Choroid plexus epithelial cell (primary cell): ENCODE results near the gene KYAT1.
"Not testable (repeated sequence)": the region's sequence is repeated elsewhere in the genome, so short reads cannot be mapped to it uniquely, and the experiment has no call there.

ENCODE experiments used
- DNase-seq: peaks from one replicate; pipeline ENCODE4 v3.0.0-alpha.2; 2010; ENCODE audit warnings: low read depth
- H3K4me3 ChIP-seq: 2 replicates; pipeline ENCODE4 v1.5.1; 2011; ENCODE audit warnings: low read depth, mild to moderate bottlenecking, control low read depth, low read length, moderate library complexity
- TF ChIP-seq, protein P1 (sequence below): conservative IDR thresholded peaks from 2 replicates; pipeline ENCODE4 v1.5.1; 2011; ENCODE audit warnings: low read depth, mild to moderate bottlenecking, control low read depth, inconsistent platforms, low read length, moderate library complexity

The KYAT1 gene

DNA sequence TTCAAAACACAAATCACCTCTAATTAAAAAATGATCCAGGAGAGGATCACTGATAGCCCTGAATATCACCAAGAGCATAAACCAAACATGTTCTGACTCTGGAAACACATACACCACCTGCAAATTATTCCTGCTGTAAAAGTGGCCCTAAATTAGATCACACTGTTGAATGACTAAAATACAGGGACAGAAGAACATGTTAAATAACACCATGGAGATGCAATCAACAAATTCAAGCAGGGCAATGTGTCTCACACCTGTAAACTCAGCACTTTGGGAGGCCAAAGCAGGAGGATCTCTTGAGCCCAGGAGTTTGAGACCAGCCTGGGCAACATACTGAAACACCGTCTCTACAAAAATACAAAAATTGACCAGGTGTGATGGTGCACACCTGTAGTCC, 33.9 kb downstream of the KYAT1 start:
- TF ChIP-seq, protein P1, sequence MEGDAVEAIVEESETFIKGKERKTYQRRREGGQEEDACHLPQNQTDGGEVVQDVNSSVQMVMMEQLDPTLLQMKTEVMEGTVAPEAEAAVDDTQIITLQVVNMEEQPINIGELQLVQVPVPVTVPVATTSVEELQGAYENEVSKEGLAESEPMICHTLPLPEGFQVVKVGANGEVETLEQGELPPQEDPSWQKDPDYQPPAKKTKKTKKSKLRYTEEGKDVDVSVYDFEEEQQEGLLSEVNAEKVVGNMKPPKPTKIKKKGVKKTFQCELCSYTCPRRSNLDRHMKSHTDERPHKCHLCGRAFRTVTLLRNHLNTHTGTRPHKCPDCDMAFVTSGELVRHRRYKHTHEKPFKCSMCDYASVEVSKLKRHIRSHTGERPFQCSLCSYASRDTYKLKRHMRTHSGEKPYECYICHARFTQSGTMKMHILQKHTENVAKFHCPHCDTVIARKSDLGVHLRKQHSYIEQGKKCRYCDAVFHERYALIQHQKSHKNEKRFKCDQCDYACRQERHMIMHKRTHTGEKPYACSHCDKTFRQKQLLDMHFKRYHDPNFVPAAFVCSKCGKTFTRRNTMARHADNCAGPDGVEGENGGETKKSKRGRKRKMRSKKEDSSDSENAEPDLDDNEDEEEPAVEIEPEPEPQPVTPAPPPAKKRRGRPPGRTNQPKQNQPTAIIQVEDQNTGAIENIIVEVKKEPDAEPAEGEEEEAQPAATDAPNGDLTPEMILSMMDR, result no peak
- no peak overlapping the region for H3K4me3 ChIP-seq
- DNase-seq, result no peak

DNA sequence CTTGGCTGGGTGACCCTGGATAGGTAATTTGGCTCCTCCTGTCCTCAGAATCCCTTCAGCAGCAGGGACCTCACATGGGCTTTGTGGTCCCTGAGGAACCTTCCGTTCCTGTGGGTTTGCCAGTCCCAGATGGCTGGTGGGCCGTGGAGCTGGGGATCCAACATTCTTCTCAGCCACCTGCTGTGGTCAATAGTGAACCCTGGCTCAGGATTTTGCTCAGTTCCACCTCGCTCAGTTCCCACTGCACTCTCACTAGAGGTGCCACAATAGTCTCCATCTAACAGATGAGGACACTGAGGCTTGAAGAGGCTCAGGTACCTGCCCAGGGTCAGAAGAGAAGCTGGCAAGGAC, 35.1 kb downstream of the KYAT1 start:
- H3K4me3 ChIP-seq, result no peak overlapping the region
- DNase-seq, result no peak
- TF ChIP-seq, protein P1, result no peak

DNA sequence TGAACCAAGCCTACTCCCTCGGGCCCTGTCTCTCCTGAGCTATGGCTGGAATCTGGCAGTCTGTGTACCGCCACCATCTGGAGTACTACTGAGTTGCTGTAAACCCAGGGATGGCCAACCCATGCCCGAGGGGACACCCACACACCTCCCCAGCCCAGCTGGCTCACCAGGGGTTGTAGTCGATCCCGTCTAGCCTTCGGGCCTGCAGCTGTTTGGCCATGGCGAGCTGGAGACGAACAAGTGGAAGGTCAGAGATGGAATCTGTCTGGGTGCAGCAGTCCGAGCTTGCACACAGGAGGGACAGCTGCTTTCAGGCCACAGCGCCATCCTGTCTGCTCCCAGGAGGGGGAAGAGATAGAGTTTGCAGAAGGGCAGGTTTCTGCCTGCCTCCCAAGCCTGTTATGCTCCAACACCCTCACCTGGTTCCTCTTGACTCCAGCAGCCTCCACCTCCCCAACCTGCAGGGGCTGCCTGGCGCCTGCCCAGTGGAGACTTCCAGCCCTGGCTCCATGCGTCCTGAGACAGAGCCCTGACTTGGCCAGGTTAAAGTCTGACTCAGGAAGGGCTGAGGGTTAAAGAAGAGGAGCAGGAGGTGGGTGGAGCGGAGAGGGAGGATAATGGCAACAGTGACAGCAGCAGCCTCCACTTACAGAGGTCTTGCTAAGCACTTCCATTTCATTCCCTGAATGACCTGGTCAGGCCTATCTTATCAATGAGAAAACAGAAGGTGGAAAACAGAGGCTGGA, 36.4 kb downstream of the KYAT1 start:
- H3K4me3 ChIP-seq, result no peak overlapping the region
- DNase-seq, result peak; percentile 28
- TF ChIP-seq, protein P1, result no peak

DNA sequence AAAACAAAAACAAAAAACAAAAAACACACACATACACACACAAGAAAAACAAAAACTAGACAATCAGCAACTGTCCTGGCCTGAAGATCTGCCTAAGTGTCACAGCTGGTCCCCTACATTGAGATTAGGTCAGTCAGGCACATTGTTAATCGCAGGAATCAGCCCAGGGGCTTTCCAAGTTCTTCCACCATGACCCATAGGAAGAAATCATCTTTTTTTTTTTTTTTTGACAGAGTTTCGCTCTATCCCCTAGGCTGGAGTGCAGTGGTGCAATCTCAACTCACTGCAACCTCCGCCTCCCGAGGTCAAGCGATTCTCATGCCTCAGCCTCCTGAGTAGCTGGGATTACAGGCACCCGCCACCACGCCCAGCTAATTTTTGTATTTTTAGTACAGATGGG, 38.6 kb downstream of the KYAT1 start:
- H3K4me3 ChIP-seq, DNase-seq: not testable (repeated sequence)

DNA sequence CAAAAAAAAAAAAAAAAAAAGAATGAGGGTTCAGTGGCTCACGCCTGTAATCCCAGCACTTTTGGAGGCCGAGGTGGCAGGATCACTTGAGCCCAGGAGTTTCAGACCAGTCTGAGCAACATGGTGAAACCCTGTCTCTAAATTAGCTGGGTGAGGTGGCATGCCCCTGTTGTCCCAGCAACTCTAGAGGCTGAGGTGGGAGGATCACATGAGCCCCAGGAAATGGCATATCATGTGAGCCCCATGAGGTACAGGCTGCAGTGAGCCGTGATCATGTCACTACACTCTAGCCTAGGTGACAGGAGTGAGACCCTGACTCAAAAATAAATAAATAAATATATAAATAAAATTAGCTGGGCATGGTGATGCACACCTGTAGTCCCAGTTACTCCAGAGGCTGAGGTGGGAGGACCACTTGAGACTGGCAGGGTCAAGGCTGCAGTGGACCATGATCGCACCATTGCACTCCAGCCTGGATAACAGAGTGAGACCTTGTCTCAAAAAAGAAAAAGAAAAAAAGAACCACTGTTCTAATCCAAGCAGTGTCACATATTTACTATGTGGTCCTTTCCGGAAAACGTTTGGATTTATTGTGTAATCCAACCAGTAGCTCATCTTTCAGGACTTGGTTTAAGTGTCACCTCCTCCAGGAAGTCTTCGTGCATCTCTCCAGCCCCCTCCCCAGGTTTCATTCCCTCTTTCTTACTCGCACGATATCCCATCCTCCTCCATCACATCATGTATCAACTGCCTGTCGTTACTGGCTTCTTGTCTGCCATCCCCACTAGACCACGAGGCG, 39.9 kb downstream of the KYAT1 start:
- H3K4me3 ChIP-seq, result no peak overlapping the region
- no peak for DNase-seq
- TF ChIP-seq, protein P1, result no peak

DNA sequence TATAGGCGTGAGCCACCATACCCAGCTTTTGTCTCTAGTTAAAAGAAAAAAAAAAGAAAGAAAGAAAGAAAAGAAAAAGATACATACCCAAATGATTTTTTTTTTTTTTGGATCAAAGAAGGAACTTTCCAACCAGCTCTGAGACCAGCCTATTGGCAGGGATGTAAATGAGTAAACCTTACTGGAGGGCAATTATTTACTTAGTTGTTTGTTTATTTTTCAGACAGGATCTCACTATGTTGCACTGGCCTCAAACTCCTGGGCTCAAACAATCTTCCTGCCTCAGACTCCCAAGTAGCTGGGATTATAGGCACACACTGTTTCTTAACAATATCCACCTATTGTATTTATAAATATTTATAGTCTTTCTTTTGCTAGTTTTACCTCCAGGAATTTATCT, 41.2 kb downstream of the KYAT1 start:
- DNase-seq, result no peak
- TF ChIP-seq, protein P1, result no peak
- H3K4me3 ChIP-seq, result no peak overlapping the region

DNA sequence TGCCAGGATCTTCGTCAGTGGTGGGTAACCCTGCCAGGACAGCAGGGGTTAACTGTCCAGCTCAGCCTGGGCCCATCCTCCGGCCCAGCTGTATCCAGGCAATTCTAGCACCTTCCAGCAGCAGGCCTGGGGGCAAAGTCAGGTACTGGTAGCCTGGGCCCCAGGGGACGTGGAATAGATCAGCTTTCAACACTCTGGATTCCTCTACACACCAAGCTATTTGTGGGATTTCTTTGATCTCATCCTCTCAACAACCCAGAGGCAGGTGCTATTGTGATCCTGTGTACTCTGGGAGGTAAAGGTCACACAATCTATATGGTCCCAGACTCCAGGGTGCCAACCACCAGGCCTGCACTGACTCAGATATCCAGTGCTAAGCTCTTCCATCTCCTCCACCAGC, 43.4 kb downstream of the KYAT1 start:
- DNase-seq, result no peak
- H3K4me3 ChIP-seq, result no peak overlapping the region
- TF ChIP-seq, protein P1, result no peak
